IPS-NIHi11 (cell line): ENCODE results near the gene BMP8A.
"Not testable (repeated sequence)": the region's sequence is repeated elsewhere in the genome, so short reads cannot be mapped to it uniquely, and the experiment has no call there.

Source experiments
- DNase-seq: peaks from one replicate; pipeline ENCODE4 v3.0.0; 2012; ENCODE audit warnings: mixed read lengths, low spot score

Gene BMP8A

DNA sequence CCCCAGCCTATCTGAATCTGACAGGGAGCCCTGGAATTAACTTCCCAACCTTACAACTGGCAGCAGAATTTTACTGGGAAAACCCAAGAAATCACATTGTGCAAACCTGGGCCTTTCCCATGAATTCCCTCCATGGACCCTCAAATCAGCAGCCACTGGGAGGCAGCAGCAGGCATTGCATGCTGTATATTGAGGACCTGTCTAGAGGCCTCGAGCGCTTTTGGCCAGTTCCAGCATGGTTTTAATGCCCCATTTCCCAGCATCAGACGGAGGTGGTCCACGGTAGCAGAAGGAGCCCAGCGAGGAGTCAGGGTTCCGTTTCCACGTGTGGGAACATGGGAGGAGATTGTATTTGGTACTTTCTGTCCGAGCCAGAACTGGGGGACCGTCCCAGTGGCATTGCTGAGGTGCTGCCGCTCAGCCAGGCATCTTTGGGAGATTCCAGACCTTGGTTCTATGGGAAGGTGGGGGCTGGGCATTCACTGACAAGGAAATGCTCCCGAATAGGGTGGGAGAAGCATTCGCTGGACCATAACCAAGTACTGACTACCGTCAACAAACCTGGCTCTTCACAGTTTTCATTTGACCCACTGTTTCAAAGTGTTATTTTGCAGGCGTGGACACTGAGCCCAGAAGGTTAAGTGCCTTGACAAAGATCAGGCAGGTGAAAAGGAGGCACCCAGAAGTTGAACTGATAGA lies 15.9 kb downstream of the BMP8A start:
- DNase-seq: peak; percentile 58

- no peak for DNase-seq
Measured at GRCh38 chr1:39508266-39508665, 16.8 kb downstream of the BMP8A start.

GRCh38 chr1:39508857-39509305 lies 17.4 kb downstream of the BMP8A start:
- DNase-seq: no peak

DNA sequence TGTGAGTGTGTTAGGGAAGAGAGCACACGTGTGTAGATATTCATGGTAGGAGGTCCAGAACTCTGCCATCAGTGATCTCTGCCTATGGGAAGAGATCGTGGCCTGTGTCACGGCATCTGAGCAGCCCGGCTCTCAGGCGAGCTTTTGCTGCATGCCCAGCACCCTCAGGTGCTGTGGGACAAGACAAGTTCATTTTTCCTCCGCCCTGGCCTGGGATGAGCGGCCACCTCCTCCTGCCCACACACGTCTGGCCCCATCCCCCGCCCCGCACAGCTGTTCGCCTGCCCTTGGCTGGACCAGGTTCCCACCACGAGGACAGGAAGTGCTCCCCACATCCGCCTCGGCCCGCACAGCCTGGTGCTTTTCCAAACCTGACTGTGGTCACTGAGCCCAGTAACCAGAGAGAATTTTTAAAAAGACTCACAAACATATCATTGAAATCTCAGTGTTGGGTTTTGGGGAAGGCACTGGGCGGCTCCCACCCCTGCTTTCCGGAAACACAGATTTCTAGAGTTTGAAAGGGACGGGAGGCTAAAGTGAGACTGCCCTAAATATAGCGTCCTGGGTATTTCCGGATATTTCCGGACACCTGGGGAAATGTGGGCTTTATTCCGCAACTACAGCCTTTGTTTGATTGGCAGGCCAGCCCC lies 18.0 kb downstream of the BMP8A start:
- DNase-seq: no peak

DNA sequence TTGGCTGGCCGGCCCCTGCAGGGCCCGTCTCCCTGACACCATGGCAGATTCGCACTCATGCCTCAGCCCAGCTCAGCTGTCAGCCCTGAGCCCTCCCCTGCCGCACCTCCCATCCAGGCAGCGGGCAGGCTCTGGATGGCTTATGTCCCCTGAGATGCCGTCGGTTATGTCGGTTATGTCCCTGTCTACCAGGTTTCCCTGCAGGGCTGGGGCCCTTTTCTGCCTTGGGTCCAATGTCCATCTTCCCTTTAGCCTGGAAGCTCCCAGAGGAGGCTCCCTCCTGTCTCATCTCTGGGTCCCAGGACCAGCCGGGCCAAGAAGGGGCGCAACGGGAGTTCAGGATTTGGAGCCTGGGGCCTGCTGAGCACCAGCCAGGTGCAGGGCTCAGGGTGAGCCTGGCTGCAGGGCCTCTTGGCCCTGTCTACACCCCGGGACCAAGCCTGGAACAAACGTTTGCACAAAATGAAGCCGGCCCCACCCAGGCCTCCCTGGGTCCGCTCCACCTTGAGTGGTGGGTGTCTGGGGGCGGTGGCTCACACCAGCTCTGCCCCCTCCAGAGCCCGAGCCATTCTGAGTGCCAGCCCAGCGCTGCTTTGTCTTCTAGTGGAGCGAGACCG lies 19.2 kb downstream of the BMP8A start:
- not testable (repeated sequence) for DNase-seq

DNA sequence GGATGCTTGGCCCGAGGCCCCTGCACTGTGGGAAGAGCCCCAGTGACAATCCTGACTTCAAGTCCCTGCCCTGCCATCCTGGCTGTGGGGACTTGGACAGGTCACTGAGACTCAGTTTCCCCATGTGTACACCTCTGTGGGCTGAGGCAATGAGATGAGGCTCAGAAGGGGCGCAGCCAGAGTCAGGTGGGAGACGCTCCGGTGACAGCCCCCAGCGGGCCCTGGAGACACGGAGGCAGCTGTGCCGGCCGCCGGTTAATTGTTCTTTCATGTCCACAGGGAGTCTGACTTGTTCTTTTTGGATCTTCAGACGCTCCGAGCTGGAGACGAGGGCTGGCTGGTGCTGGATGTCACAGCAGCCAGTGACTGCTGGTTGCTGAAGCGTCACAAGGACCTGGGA lies 20.0 kb downstream of the BMP8A start:
- DNase-seq: not testable (repeated sequence)

DNA sequence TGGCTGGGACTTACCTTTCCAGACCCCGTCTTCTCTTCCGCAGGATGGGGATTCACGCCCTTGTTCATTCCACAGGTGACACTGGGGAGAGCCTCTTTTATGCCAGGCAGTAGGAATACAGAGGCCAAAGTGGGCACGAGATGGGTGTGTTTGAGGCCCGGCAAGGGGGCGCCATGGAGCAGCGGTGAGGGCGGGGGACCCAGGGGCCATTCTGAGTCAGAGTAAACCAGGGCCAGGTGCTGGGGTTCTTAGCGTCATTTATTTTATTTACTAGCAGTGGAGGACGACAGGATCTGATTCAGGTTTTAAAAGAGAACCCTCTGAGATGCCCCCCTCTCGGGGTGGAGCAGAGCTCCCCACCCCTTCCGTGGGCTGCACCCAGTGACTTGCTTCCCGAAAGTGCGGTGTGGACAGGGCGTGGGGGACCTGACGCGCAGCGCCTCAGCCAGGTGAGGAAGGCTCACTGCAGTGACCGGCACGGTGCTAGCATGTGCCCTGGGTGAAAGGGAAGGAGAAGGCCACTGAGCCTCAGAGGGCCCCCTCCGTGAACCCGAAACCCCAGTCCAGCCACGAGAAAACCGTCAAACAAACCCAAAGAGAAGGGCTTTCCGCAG lies 20.9 kb downstream of the BMP8A start:
- DNase-seq: not testable (repeated sequence)

- not testable (repeated sequence) for DNase-seq
Measured at GRCh38 chr1:39514710-39515124, 23.3 kb downstream of the BMP8A start.

GRCh38 chr1:39515131-39516086 lies 24.0 kb downstream of the BMP8A start:
- not testable (repeated sequence) for DNase-seq

GRCh38 chr1:39516841-39517240 lies 25.4 kb downstream of the BMP8A start:
- DNase-seq: not testable (repeated sequence)

- not testable (repeated sequence) for DNase-seq
Measured at GRCh38 chr1:39517936-39518335, 26.5 kb downstream of the BMP8A start.

DNA sequence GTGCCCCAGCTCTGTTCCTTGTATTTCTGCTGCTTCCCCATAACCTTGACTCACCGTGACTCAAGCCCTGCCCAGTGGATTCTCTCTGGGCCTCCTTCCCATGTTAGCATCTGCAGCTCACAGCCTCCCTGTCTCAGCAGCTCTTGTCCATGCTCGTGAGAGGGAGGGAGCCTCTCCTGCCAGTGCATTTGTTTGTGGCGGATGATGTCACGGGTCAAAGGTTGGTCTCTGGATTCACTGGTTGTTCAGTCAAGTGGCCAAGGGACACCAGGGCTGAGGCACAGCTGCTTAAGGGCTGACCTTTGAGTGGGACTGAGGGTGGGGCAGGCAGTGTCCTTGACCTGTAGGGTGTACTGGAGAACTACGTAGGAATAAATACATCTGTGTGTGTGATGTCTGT lies 27.9 kb downstream of the BMP8A start:
- not testable (repeated sequence) for DNase-seq

GRCh38 chr1:39522221-39522620 lies 30.8 kb downstream of the BMP8A start:
- not testable (repeated sequence) for DNase-seq

GRCh38 chr1:39522661-39523567 lies 31.5 kb downstream of the BMP8A start:
- DNase-seq: no peak

GRCh38 chr1:39524171-39524570 lies 32.7 kb downstream of the BMP8A start:
- DNase-seq: no peak

DNA sequence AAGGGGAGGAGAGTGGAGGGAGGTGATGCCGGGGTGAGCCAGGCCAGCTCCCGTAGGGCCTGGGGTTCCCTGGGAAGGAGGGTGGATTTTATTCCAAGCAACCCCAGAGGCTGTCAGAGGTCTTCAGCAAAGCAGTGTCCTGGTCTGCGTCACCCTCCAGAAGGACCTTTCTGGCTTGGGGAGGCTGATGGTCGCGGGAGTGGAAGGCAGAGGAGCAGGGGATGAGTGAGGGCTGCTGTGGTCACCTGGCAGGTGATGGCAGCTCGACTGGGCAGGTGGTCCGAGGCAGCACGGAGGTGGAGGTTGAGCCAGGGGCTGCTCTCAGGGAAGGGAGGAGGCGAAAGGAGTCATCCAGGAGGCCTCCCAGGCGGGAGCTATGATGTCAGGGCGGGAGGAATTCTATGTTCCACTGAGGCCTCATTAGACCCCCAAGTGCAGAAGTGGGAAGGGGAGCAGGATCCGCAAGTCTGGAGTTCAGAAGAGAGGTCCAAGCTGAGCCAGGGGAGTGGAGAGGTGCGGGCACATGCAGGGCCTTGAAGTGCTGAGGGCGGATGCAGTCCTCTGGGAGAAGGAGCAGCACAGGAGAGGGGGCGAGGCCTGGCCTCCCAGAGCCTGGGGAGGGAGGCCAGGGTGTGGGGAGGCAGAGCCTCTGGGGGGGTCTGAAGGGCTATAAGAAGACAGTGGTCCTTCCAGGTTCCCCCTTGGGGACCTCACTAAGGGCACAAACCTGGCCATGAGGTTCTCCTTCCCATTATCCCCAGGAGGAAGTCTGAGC lies 33.3 kb downstream of the BMP8A start:
- DNase-seq: no peak

DNA sequence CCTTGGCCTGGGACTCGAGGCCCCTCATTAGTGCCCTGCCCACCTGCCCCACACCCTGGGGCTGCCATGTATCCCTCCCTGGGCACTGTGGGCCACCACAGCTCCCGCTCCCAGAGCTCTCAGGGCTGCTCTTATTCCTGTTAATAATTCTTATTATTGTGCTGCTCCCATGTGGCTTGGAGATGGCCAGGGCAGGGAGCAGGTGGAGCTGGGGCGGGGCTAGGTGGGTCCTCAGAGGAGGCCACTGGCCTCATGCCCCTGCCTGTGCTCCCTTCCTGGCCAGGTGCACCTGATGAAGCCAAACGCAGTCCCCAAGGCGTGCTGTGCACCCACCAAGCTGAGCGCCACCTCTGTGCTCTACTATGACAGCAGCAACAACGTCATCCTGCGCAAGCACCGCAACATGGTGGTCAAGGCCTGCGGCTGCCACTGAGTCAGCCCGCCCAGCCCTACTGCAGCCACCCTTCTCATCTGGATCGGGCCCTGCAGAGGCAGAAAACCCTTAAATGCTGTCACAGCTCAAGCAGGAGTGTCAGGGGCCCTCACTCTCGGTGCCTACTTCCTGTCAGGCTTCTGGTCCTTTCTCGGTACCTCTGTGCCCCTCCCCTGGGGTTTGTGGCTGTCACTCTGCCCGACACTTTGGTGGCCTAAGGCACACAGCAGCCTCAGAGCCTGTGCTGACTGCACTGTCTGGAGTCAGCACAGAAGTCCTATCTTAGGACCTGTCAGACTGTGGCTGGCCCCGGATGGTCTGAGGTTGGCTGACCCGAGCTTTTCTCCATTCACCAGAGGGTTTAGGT lies 34.1 kb downstream of the BMP8A start:
- DNase-seq: no peak

GRCh38 chr1:39526466-39527189 lies 35.2 kb downstream of the BMP8A start:
- DNase-seq: no peak
